GM19438 (cell line): ENCODE measurements around the gene ENTPD2.
A peak's percentile ranks its signal among the peaks of the same experiment; 100 is the strongest.

Source experiments
- ATAC-seq: cut with Tn5 transposase; IDR thresholded peaks from one replicate; pipeline ENCODE4 v1.9.1; 2021; ENCODE audit warnings: low read depth; ENCODE audit not compliant: unreplicated experiment

The ENTPD2 gene

DNA sequence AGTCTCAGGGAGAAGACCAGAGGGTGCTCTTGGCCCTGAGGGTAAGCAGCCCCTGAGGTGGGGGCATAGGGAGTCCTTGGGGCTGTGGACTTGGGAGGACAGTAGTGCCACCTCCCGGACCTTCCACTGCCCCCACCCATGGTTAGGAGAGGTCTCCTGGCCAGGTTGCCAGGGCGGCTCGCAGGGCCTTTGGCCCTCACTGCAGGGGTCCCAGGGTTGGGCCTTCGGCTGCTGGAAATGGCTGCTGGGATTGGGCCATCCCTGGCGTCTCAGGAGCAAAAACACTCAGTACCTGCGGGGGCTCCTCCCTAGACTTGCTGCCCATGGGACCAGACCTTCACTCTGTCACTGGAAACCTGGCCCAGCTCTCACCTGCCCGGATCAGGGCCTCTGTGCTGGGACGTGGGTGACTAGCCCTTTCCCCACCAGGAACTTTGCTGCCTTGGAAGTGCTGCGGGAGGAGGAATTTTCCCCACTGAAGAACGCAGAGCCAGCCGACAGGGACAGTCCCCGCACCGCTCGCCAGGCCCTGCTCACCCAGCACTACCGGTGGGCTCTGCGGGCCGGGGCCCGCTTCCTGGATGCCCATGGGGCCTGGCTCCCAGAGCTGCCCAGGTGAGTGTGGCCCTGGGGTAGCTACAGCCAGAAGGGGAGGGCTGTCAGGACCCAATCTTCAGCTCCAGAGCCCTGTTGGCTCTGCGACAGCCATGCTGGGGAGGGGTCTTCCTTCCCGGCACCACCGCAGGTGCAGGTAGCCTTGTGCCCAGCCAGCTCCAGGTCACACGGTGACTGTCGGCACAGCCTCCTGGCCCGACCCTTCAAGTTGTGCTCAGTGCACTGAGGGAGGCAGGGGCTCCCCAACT lies 26.6 kb upstream of the ENTPD2 start:
- ATAC-seq, result no peak

- ATAC-seq, result no peak
Observed at GRCh38 chr9:137079401-137079787, 25.5 kb upstream of the ENTPD2 start.

DNA sequence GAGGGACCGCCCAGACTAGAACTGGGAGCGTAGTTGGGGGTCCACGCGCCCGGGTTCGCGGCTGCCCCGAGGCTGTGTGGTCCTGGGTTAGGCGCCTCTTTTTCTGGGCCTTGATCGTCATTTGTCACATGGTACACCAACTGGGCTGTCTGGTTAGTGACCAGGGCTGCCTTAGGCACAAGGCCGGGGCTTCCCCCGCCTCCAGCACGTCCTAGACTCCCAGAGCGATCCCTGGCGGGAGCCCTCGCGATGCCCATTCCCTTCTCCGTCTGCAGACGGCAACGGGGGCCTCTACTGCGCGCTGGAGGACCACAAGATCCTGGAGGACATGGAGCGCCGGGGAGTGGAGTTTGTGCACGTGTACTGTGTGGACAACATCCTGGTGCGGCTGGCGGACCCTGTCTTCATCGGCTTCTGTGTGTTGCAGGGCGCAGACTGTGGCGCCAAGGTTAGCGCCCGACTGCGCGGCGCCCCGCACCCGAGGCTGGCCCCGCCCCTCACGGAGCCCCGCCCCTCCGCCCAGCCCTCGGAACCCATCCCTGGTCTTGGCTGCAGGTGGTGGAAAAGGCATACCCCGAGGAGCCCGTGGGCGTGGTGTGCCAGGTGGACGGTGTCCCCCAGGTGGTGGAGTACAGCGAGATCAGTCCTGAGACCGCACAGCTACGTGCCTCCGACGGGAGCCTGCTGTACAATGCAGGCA lies 25.0 kb upstream of the ENTPD2 start:
- no peak for ATAC-seq

GRCh38 chr9:137077758-137078693 lies 24.2 kb upstream of the ENTPD2 start:
- ATAC-seq, result no peak

DNA sequence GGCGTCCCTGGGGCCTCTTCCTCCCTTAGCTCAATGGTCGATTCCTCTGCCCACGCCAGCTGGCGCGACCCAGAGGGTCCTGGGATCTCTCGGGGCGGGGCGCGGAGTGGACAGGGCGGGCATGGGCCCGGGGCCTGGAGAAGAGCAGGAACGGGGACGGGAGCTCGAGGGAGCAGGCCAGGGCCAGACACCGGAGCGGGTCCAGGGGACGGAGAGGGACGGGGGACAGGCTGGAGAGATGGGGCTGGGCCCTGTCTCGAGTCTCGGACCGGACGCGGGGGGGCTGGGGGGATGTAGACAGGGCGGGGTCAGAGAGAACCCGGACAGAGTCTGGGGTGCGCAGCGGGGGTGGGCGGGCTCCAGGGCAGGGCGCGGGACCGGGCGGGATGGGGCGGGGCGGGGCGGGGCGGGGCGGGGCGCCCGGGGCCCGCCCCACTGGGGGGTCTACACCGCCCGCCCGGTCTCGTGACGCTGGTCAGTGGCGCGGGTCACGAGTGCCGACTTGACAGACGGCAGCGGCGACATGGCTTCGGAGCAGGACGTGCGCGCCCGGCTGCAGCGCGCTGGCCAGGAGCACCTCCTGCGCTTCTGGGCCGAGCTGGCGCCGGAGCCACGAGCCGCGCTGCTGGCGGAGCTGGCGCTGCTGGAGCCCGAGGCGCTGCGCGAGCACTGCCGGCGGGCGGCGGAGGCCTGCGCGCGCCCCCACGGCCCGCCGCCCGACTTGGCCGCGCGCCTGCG lies 23.3 kb upstream of the ENTPD2 start, which contains the start of gene UAP1L1:
TSS of gene UAP1L1 (plus strand) at position 508 of the 738 bp plus-strand sequence. CDS start at position 524, 16 bp downstream.
- ATAC-seq, result peak; percentile 42

- ATAC-seq, result no peak
Observed at GRCh38 chr9:137076636-137077009, 22.8 kb upstream of the ENTPD2 start.

GRCh38 chr9:137075275-137075775 lies 21.5 kb upstream of the ENTPD2 start:
- ATAC-seq, result no peak

DNA sequence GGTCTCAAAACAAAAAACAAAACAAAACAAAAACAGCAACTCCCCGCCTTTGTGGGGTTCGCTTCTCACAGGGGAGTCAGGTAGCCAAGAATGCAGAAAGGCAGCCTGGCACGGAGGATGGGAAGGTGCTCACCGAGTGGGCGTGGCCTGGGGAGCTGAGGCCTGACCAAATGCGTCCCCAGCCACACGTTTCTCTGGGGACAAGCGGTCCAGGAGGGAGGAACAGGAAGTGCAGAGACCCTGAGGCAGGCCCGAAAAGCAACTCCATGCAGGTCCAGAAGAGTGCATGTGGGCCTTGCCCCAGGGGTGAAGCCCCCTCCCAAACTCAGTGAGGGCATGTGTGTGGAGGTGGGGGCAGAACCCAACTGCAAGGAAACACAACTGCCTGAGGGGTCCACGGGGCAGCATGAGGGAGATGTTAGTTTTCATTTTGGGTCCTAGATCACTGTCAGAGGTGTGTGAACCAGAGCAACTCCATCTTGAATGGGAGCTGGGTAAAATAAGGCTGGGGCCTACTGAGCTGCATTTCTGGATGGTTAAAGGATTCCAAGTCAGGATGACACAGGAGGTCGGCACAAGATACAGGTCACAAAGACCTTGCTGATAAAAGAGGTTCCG lies 20.9 kb upstream of the ENTPD2 start:
- ATAC-seq, result no peak

DNA sequence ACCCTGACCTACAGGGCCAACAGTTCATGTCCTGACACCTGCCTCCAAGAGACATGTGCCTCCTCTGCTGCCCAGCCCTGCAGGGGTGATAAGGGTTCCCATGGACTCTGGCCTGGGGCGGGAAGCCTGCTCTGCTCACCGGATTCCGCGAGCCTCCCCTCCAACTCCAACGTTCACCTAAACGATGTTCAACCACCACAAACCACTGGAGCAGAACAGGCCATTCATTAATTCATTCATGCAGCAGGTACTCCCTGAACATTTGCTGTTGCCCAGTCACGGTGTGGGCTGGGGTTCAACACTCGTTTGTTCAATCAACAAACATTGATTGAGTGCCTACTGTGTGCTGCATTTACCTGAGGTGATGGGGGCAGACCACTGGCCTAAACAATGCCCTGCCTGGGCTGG lies 20.1 kb upstream of the ENTPD2 start:
- ATAC-seq, result no peak

- no peak for ATAC-seq
Observed at GRCh38 chr9:137071282-137071681, 17.4 kb upstream of the ENTPD2 start.

DNA sequence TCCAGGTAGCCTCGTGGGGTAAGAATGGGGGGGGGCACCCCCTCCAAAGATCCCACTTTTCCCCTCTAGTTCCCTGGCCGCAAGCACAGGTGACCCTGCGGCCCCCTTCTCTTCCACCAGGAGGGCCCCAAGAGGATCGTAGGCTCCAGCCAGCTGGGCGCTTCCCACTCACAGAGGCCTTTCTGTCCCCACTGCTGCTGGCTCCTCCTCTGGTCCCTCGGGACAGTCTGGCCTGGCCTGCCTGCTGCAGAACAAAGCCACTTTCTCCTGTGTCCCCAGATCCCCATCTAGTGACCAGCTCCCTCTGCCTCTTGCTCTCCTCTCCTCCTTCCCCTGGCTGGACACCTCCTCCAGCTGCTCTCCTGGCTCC lies 17.0 kb upstream of the ENTPD2 start:
- ATAC-seq, result peak; percentile 20

DNA sequence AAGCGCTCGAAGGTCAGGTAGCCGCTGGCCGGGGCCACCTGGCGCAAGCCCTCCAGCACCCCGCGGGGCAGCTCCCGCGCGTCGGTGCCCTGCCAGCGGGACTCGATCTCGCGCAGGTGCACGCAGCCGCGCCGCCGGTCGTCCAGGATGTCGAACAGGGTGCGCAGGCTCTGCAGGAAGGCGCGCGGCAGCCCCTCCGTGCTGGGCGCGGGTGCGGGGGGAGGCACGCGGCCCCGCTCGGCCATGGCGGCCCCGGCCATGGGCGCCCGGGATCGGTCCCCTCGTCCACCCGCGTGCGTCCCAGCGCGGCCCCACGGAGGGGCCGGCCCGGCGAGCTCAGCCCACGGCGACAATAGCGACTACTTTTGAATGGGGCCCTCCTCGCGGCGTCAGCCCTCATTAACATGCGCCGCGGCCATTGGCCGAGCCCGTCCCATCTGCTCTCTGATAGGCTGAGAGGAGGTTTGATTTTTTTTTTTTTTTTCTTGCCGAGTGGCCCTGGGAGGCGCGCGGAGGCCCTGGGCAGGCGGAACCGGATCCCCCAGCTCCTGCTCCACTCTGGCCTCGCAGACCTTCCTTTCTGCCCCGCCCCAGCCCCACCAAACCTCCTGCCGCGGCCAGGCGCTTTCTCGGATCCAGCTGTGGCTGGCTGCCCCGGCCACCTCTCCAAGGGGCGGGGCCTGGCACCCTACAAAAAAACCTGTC lies 16.5 kb upstream of the ENTPD2 start, which contains the start of gene SAPCD2:
TSS of gene SAPCD2 (minus strand) at position 357 of the 705 bp plus-strand sequence. CDS start at position 260, 97 bp downstream.
- peak; percentile 44 for ATAC-seq

GRCh38 chr9:137069508-137070091 lies 15.7 kb upstream of the ENTPD2 start:
- no peak for ATAC-seq

DNA sequence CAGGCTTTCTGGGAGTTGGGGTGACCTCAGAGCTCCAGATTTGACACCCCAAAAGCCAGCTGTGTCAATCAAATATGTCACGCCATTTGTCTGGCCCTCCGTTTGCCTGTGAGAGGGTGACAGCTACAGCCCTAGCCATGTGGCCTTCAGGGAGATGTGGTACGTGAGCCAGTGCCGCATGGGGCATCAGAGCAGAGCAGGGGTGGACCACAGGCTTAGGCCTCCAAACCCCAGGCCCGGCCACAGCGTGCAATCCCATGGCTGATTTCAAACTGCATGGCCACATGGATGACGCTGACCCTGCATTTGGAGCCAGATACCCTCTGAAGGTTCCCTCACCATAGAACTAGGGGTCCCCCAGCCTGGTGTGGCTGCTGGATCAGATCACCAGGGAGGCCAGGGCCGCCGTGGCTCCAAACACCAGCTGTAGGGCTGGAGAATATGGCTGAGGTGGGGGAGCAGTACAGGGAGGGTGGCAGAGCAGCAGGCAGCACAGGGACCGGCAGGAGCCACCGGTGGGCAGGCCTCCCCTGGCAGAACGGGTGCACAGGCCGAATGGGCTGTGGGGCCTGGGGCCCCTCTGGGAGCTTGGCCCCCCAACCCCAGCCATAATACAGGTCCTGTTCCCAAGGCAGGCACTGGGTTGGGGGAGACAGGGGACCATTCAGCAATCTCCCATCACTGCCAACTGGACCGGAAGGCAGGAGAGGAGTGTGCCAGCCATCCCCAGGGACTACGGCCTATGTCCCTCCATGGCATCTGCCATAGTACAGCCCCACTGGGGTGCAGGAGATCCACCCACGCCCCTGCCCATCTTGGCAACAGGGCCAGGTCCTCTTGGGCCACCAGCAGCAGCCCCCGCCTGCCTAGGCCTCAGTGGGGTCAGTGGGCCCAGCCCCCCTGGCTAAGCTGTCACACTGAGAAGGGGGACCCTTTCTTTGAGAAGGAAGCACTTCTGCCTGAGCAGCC lies 15.0 kb upstream of the ENTPD2 start:
- no peak for ATAC-seq

DNA sequence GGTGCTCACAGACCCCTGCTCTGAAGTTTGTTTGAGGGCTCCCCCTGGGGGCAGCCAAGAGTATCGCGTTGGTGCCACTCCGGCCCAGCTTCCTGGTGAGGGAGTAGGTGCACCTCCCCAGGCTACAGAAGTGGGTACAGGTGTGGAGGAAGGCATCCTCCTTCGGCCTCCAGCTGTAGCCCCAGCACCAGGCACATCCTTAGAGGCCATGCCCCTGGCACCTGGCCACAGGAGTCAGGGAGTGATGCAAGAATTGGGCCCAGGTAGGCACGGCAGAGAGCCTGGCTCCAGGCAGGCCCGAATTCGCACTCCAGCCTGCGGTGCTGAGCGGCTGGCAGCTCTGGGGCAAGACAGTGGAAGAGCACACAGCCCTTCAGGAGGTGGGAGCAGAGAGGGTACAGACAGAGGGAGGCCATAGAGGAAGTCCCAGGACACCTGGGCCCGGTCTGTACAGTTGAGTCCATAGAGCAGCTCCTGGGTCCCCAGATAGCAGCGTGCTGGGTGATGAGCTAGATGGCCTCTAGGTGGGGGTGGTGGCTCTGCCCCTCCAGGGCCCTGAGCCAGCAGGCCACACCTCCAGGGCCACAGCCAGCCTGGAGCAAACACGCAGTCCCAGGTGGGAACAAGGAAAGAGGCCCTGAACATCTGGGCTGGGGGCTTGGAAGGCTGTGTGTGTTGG lies 14.1 kb upstream of the ENTPD2 start:
- ATAC-seq, result peak; percentile 39

GRCh38 chr9:137066096-137066861 lies 12.4 kb upstream of the ENTPD2 start:
- ATAC-seq, result no peak
